SH-SY5Y (cell line): ENCODE results near the gene OR10R2.

Experiments
- GATA2 ChIP-seq: IDR thresholded peaks from 2 replicates; pipeline ENCODE4 v1.6.1; 2011; ENCODE audit warnings: mild to moderate bottlenecking, low read depth, low read length
- GATA3 ChIP-seq: IDR thresholded peaks from 2 replicates; pipeline ENCODE4 v1.6.1; 2011; ENCODE audit warnings: low read depth, mild to moderate bottlenecking, low read length, moderate library complexity

DNA sequence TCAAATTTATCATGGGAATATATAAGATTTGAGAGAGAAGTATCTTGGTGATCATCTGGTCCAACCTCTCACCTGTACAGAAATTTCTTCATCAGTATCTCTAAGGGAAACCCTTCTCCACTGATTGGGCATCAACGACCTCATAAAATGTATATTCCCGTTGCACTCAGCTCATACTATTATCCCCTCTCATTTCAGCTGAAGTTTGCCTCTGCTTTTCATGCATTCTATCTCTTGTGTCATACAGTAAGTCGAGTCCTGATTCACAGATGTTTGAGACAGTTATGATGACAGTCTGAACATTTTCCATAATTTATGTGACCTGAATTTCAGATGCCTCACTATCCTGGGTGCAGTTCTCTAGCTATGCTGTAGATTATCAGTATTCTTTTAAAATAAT, 21.0 kb downstream of the OR10R2 start:
- TF ChIP-seq GATA3 (no peak), GATA2 (no peak)
